HG03457 (cell line): ENCODE results near the gene PPP1R3F.

Experiments used
- ATAC-seq: cut with Tn5 transposase; IDR thresholded peaks from one replicate; pipeline ENCODE4 v1.9.1; 2021; ENCODE audit warnings: moderate number of reproducible peaks; ENCODE audit not compliant: unreplicated experiment

PPP1R3F gene

GRCh38 chrX:49249071-49249470 lies 20.5 kb upstream of the PPP1R3F start:
- no peak for ATAC-seq

- no peak for ATAC-seq
These were observed 20.0 kb upstream of the PPP1R3F start for GRCh38 chrX:49249616-49250015.

- no peak for ATAC-seq
These were observed 19.5 kb upstream of the PPP1R3F start for GRCh38 chrX:49250066-49250465.

GRCh38 chrX:49250578-49250977 lies 19.0 kb upstream of the PPP1R3F start:
- no peak for ATAC-seq

GRCh38 chrX:49251325-49251724 lies 18.3 kb upstream of the PPP1R3F start:
- no peak for ATAC-seq

- ATAC-seq: no peak
These were observed 15.0 kb upstream of the PPP1R3F start for GRCh38 chrX:49254639-49255038.

- ATAC-seq: no peak
These were observed 13.2 kb upstream of the PPP1R3F start for GRCh38 chrX:49256268-49256995.

GRCh38 chrX:49257074-49257790 lies 12.4 kb upstream of the PPP1R3F start:
- no peak for ATAC-seq

GRCh38 chrX:49257846-49258748 lies 11.5 kb upstream of the PPP1R3F start:
- no peak for ATAC-seq

- ATAC-seq: no peak
These were observed 10.9 kb upstream of the PPP1R3F start for GRCh38 chrX:49258749-49259124.

GRCh38 chrX:49260221-49260985 lies 9.2 kb upstream of the PPP1R3F start:
- no peak for ATAC-seq

GRCh38 chrX:49262603-49263002 lies 7.0 kb upstream of the PPP1R3F start:
- no peak for ATAC-seq

- no peak for ATAC-seq
These were observed 6.0 kb upstream of the PPP1R3F start for GRCh38 chrX:49263631-49264030.

- ATAC-seq: no peak
These were observed 5.1 kb upstream of the PPP1R3F start, which contains the start of gene FOXP3 for GRCh38 chrX:49264460-49264859. TSS of gene FOXP3 (minus strand) at chrX:49264710. CDS start at chrX:49258505, 6,205 bp downstream.

GRCh38 chrX:49266523-49267445 lies 2.8 kb upstream of the PPP1R3F start:
- no peak for ATAC-seq

- ATAC-seq: no peak
These were observed 937 bp upstream of the PPP1R3F start for GRCh38 chrX:49268702-49269009.

- peak; percentile 84 for ATAC-seq
These were observed 405 bp upstream of the PPP1R3F start for GRCh38 chrX:49269010-49269766.

- no peak for ATAC-seq
These were observed 792 bp downstream of the PPP1R3F start for GRCh38 chrX:49270249-49270921.
